ENCODE data around the gene ANXA6.
"Not testable (repeated sequence)": the region's sequence is repeated elsewhere in the genome, so short reads cannot be mapped to it uniquely, and the experiment has no call there.

DNA sequence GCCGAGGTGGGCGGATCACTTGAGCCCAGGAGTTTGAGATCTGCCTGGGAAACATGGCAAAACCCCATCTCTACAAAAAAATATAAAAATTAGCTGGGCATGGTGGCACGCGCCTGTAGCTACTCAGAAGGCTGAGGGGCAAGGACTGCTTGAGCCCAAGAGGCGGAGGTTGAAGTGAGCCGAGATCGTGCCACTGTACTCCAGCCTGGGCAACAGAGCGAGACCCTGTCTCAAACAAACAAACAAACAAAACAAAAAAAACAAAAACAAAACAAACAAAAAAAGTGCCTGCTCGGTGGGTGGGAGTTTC lies 39.7 kb upstream of the ANXA6 start:
- TF ChIP-seq, protein P1, sequence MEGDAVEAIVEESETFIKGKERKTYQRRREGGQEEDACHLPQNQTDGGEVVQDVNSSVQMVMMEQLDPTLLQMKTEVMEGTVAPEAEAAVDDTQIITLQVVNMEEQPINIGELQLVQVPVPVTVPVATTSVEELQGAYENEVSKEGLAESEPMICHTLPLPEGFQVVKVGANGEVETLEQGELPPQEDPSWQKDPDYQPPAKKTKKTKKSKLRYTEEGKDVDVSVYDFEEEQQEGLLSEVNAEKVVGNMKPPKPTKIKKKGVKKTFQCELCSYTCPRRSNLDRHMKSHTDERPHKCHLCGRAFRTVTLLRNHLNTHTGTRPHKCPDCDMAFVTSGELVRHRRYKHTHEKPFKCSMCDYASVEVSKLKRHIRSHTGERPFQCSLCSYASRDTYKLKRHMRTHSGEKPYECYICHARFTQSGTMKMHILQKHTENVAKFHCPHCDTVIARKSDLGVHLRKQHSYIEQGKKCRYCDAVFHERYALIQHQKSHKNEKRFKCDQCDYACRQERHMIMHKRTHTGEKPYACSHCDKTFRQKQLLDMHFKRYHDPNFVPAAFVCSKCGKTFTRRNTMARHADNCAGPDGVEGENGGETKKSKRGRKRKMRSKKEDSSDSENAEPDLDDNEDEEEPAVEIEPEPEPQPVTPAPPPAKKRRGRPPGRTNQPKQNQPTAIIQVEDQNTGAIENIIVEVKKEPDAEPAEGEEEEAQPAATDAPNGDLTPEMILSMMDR (IDR thresholded peaks at IDR 0.05; ENCODE audit: low read depth, low read length) = not testable (repeated sequence)
- not testable (repeated sequence) for TF ChIP-seq EZH2phosphoT487 (IDR thresholded peaks at IDR 0.05; ENCODE audit: low read depth)

Data from OCI-LY3 (cell line).